ENCODE results near the gene EXOSC9.

EXOSC9 gene

GRCh38 chr4:121827853-121828252, 26.7 kb downstream of the EXOSC9 start:
- no peak for DNase-seq

GRCh38 chr4:121829511-121829910, 28.4 kb downstream of the EXOSC9 start:
- DNase-seq, result no peak

- DNase-seq, result no peak
These were observed 37.0 kb downstream of the EXOSC9 start for GRCh38 chr4:121838136-121838535.

GRCh38 chr4:121842862-121843261, 41.7 kb downstream of the EXOSC9 start:
- DNase-seq, result no peak

GRCh38 chr4:121846662-121847061, 45.5 kb downstream of the EXOSC9 start:
- no peak for DNase-seq

GRCh38 chr4:121851354-121851753, 50.2 kb downstream of the EXOSC9 start:
- DNase-seq, result no peak

- no peak for DNase-seq
These were observed 59.0 kb downstream of the EXOSC9 start for GRCh38 chr4:121860121-121860520.

GRCh38 chr4:121861426-121861825, 60.3 kb downstream of the EXOSC9 start:
- DNase-seq, result no peak

- peak; percentile 35 for DNase-seq
These were observed 62.7 kb downstream of the EXOSC9 start for GRCh38 chr4:121863799-121864198.

Measured in NCI-H69 (cell line).